D341Med (cell line): ENCODE data around the gene SP9.

Experiments used
- DNase-seq: peaks from one replicate; pipeline ENCODE4 v3.0.0; 2012; ENCODE audit warnings: low spot score

Gene SP9

DNA sequence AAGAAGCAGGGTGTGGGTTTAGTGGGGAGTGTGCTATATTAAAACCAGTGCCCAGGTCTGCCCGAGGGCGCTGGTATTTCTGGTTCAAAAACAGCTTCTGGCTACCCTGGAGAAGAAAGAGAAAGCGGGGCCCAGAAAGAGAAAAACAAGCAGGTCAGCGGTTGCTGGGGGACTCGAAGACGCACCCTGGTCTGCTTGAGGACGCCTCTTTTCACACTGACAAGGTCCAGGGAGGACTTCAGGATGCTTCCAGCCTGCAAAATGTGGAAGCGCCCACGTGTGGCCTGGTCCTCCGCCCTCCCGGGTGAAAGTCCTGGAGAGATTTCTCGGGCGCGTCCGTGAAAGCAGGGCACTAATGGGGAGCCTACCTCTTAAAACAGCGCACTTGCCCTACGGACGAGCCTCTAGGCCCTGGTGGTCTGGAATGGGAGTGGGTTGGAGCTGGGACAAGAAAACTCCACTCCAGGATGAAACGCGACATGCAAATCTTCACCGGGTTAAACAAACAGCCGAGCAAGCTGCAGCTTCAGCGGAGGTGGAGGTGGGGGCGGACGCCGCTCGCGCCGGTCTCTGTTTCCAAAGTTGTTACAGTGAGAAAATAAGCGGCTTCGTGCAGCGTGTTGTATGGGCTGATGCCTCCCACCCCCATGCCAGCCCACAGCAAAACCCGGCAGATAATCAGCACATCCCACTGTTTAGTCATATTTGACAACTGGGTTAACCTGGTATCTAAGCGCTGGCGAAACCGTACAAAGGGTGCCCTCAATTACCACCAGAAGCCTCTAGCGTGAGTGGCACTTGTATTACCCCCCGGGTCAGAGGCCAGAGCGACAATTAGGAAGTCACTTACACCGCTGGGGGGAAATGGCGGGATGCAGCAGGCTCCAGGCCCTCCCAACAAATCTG is 1.1 kb upstream of the SP9 start:
- DNase-seq: no peak

DNA sequence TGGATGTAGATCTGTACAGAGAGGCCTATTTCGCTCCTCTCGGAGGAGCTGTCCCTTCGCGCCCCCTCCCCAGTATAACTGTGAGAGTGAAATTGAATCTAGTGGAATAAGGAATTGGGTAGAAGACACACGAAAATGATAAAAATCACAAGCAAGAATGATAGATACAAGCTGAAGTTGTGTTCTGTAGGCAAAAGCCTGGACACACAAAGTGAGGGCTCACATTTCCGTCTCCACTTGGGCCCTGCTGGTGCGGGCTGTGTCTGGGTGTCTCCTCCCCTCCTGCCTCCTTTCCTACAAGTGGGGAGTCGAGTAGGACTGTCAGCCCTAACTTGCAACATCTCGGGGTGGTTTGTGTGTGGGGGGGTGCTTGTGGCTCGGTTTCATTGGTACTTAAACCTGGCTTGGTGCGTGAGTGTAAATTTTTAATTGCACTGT is 457 bp upstream of the SP9 start:
- DNase-seq: peak; percentile 17

DNA sequence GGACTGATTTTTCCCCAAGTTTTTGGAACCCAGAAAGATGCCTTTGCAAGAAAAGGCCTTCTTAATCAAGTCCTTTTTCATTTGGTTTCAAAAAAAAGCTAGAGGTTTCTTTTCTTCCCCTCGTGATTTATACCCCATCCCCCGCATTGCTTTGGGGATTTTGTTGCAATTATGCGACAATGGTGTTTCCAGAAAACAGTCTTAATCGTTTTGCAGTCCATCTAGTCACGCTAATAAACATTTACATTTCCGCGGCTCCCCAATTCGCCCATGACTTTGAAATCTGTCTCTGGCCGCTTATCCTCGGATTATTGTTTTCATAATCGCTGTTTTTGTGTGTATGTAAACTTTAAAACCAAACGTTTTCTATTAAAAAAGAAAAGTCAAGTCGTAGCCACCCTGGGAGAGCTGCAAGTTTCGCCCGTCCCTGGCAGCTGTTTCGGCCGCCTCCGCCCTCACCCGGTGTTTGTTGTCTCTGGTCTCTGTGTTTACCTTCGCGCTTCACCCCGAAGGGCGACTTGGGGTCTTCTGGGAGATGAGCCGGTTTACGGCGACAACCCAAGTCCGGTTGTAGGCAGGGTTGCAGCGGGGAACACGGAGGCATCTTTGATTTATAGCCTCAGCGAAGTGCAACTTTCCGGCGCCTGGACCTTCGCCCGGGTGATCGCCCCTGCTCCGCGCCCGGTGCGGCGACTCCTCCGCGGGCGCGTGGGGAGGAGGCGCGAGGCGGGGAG is 667 bp downstream of the SP9 start:
- peak; percentile 72 for DNase-seq

DNA sequence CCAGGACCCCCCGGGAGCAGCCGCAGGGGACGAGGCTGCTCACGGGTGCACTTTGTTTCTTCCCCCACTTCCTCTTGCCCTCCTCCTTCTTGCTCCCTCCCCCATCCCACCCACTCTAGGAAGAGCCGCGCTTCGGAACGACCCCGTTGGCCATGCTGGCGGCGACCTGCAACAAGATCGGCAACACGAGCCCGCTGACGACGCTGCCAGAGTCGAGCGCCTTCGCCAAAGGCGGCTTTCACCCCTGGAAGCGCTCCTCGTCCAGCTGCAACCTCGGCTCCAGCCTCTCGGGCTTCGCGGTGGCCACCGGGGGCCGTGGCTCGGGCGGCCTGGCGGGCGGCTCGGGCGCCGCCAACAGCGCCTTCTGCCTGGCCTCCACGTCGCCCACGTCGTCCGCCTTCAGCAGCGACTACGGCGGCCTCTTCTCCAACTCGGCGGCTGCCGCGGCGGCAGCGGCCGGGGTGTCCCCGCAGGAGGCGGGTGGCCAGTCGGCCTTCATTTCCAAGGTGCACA is 1.3 kb downstream of the SP9 start:
- peak; percentile 68 for DNase-seq

DNA sequence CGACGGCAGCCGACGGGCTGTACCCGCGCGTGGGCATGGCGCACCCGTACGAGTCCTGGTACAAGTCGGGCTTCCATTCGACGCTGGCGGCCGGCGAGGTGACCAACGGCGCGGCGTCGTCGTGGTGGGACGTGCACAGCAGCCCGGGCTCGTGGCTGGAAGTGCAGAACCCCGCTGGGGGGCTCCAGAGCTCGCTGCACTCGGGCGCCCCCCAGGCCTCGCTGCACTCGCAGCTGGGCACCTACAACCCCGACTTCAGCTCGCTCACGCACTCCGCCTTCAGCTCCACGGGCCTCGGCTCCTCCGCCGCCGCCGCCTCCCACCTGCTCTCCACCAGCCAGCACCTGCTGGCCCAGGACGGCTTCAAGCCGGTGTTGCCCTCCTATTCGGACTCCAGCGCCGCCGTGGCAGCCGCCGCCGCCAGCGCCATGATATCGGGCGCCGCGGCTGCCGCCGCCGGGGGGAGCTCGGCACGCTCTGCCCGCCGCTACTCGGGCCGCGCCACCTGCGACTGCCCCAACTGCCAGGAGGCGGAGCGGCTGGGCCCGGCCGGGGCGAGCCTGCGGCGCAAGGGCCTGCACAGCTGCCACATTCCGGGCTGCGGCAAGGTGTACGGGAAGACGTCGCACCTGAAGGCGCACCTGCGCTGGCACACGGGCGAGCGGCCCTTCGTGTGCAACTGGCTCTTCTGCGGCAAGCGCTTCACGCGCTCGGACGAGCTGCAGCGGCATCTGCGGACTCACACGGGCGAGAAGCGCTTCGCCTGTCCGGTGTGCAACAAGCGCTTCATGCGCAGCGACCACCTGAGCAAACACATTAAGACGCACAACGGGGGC is 2.0 kb downstream of the SP9 start:
- DNase-seq: peak; percentile 80

DNA sequence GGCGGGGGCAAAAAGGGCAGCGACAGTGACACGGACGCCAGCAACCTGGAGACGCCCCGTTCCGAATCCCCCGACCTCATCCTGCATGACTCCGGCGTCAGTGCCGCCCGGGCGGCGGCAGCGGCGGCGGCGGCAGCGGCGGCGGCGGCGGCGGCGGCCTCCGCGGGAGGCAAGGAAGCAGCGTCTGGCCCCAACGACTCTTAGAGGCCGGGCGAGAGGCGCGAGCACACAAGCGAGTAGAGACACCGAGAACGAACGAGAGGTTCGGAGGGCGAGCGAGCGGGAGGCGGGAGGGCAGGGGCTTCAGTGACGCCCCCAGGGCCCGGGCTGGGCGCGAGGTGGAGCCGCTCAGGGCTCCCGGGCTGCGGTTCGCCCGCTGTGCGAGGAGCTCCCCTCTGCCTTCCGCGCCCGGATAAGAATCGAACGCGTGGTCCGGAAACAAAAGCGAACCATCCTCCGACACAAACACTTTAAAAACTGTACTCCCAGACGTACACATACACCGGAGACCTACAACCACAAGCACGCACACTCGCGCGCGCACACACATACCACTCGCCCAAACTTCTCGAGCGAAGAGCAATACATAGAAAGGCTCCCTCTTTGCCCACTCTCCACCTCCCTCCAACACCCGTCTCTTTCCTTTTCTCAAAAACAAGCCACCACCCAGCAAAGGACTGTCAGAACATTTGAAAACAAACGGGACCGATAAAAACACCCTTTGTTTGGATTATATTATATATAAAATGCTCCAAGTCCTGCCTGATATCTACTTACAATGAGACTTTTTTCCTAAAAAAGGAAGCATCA is 2.8 kb downstream of the SP9 start:
- peak; percentile 63 for DNase-seq

DNA sequence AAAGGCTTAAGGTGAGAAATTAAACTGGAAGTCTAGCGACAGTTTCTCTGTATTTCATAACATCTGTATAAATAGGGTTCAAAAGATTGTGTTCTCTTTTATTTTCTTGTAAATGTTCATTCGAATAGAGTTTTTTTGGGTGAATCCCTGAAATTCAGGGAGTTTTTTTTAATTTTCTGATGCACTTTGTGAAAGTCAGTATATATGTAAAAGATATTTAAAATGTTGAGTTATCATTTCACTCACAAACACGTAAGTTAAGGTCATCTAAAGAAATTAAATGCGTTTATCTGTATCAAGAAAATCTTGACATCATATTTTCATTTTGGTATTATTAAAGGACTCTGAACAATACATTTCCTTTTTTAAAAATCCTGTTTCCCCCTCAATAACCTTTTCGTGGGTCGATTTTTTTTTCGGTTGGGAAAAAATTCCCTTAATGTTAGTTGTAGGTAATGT is 3.4 kb downstream of the SP9 start:
- no peak for DNase-seq

DNA sequence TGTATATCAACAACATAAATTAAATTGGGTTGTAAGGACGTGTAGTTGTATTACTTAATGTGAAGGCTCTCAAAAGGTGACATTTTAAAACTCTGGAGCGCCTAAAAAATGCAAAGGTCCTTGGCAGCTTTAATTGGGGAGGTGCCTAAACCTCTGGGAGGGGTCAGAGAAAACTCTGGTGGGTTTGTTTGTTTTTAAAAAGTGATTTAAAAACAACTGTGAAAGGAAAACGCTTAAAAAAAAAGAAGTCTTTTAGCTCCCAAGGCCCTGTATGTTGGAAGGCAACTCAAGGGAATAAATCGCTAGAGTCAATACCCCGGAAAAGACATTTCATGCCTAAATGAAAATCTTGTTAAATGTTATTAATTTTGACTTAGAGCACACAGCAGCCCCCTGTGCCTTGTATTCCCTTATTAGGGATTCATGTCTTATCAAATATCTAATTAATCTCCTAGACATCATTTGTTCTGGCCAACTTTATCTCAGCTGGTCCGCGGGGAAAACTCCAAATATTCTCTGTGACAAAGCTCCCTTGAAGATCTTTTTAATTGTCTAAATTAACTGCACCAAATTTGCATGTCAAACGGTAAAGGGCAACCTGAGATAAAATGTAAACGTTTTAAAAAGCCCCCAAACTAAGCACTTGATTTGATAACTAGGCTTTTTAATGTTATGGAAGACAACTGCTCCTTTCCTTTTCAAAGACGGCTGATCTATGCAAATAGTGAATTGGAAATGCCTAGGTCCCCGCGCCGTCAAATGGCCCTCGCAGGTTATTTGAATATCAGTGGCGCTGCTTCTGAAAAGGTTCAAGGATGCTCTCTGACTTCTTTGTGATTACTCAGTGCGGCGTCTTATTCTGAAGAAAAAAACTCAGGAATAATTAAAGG is 4.2 kb downstream of the SP9 start:
- DNase-seq: no peak

DNA sequence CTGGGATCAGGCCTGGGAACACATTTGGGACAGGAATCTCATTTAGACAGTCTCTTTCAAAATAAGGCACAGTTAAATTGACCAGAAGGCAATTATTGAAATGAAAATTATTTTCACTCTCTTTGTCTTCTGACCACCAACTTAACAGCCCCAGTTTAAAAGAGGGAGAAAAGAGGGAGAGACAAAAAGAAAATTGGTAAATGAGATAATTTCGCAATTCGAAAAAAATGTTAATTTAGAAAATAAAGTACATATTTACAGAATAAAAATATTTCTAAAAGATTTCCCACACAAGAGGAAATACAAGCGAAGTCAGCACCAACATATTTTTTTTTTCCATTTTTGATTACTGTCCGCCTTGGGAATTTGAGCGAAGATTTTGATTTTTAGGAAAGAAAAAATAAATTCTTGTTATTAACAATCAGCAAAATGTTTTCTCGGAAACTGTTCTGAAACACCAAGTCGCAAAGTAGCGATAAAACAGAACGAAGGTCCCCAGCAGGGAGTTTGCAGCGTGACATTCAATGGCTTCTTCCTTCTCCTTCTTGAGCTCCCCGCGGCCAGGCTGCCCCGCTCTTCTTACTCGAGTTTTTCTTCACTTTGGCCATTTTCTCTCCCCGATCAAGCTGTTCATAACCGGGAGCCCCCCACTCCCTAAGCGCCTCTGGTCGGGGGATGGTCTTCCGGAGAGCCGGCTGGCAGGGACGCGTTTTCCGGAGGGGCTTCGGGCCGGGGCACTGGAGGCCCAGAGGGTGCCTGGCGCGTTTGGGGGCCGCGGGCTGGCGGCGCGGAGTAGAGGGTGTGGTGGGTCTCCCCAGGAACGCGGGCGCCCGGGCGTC is 5.0 kb downstream of the SP9 start:
- DNase-seq: peak; percentile 15

DNA sequence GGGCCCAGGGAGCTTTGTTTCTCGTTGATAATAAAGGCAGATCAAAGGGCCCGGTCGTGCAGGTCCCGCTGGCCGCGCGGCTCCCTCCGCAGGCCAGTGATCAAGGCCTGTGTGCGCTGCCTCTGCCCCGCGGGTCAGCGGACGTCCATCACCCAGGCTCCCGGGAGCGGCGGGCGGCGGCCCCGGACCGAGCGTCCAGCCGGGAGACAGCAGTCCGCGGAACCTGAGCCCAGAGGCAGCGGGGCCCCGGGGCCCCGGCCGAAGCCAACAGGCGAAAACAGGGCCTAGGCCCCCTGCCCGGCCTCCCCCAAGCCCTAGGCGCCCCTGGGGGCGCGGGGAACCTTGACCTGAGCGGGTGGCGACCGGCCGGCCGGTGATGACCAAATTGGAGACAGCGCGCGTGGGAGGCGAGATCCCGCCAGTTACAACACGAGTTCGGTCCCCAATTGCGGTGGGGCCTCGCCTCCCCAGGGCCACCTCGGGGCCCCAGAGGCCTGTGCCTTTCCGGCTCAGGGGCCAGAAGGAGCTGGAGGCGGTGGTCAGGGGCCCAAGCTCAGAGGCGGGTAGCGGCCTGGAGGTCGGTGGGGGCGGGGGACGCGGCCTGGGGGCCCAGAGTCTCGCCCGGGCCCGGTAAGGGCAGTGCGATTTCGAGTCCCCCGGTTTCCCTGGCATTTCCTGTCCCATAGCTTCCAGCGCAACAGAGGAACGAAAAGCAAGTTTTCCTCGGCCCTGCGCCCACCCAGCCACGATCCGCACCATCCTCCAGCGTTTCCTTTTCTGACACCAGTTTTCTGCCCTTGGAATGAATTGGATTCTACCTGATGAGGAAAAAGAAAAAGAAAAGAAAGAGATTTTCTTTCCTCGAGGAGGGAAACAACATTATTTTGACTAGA is 5.9 kb downstream of the SP9 start:
- peak; percentile 24 for DNase-seq

DNA sequence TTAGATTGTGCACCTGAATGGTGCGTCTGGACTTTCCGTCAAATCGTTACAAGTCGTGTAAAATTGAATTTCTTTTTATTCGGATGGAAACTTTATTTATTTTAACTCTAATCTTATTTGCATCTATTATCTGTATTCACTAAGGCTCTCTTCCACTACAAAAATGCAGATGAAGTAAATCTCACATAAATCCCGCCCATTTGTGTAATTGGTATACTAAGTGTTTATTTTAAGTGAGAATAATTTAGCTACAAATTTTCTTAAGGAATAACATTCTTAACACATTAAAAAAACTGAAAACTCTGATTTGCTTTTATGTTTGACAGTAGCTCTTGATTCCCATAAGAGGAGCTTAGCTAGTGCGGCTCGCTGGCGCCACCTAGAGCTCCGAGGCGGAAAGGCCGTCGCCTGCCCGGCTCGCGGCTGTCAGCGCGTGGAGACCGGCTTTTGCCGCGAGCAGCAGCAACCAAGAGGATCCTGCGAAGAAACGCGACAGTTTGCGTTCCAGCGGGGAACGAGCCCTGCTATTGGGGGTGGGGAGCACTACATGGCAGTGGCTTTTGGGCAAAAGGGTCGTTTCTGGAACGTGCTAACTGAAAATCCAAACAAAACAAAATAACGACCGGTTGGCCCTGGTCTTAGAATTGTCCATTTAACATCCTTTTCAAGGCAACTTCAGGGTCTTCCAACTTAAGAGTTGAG is 6.7 kb downstream of the SP9 start:
- DNase-seq: peak; percentile 85

DNA sequence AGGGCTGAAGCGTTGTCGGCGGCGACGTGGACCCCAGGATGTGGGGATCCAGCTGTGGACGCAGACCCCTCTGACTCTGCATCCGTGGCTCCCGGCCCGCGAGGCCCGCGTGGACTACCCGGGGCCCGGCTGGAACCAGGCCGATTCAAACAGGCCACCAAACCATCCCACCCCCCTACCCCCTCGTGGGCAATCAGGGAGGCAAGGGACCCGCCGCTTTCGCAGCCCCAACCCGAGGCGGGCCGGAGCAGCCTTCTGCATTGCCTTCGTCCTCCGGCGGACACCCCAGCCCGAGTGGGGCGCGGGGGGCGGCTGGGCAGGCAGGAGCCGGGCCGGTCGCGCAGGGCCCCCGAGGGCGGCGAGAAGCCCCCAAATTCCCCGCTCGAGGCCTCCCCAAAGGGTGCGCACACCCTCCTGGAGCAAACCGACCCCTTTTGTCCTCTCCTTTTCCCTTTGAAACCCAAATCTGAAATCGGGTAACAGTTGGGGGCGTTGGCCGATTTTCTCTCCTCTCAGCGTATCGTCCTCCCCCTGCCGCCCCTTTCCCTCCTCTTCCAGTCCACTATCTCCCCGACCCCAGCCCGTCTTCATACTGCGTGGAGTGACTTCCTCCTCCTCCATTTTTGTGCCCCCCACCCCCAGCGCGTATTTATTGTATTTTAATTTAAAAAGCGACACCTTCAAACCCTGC is 7.4 kb downstream of the SP9 start:
- peak; percentile 25 for DNase-seq

DNA sequence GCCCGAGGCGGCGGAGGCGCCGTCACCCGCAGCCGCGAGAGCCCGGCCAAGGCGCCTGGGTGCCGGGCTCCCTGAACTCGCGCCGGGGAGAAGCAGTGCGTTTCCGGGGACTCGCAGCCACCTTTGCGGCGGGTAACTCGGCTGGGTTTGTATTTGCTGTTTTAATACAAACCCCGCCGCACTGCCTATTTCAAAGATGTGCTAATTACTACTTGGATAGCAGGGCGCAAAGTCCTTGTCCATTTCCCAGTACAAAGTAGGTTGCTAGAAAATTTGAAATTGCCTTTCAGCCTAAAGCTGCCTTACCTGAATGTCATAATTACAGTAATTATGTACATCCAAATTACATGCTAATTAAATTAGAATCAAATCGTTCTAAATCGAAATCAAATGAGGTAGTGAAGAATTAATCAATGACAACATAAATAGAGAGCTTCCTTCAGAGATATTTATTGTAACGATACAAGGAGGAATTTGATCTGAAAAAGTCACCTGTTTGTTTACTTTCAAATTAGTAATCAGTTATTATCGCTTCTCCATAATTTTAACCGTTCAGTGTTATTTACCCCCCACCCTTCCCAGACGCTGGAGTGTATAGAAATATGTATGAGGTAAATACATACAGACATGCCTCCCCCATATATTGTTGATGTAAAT is 8.1 kb downstream of the SP9 start:
- no peak for DNase-seq

DNA sequence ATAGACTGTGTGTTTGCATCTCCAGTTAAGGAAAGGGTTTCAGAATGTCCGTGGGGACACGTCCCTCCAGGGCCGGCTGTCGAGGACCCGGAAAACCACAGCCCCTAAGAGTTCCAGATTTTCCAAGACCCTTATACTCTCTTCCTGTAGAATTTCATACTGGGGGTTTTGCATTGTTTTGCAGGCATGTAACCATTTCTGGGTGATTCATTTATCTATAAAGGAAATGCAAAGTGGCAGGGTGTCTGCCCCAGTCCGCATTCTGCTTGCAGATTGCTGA is 8.5 kb downstream of the SP9 start:
- no peak for DNase-seq

DNA sequence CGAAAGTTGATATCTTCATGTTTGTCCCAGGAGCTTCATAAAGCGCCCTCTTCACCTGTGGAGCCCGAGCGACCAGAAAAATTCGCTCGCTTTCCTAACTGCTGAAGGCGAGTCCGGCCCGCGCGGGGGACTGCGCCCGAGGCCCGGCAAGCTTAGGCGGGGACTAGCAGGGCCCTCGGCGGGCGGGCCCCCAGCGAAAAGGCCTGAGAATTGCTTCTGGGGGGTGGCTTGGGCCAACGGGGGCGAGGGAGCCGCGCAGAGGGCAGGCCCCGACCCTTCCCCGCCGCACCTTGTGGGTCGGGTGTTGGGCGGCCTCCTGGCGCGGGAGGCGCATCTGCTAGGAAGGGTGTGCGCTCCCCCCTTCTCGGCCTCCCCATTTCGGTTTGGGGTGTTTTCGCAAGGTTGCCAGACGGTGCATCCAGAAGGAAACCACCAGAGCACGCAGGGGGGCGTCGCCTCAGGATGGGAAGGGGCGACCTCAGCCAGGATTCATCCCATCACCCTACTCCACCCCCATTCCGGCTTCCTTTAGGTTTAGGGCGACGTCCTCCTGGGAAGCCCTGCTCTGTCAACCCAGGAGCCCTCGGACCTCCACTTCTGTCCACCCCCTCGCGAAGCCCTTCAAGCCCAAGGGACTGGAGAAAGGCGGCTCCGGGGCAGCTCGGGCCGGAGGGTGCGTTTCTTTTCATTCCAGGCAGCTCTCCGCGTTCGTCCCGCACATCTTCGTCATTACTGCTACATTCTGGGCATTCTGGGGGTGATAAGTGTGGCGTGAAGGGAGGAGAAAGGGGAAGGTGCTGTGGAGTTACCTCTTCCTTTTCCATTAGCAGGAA is 9.1 kb downstream of the SP9 start:
- DNase-seq: no peak
